Upper lobe of left lung (tissue), 6 donors: ENCODE results near the gene DDX18. TPM values are rescaled to one million over a fixed set of nuclear protein-coding genes. Genes with fewer than 3 reads are reported as not detected.
A peak's percentile ranks its signal among the peaks of the same experiment; 100 is the strongest.

ENCODE experiments used
- ATAC-seq, 2 donors: fragments of 200-7000 bp; cut with Tn5 transposase; one replicate each; pipeline ENCODE4 v1.9.1; 2022; ENCODE audit warnings: mild to moderate bottlenecking in 2 of 2, moderate library complexity in 2 of 2; ENCODE audit not compliant: low FRiP score in 2 of 2
- DNase-seq, 2 donors: peaks; one replicate each; pipeline ENCODE4 v3.0.0-alpha.2; 2019 to 2020
- H3K27ac ChIP-seq, 4 donors: fragments of 200-600 bp; sonication (generic); one replicate each; pipeline ENCODE4 v1.5.1; 2016 to 2019
- H3K27me3 ChIP-seq, 4 donors: fragments of 200-600 bp; sonication (generic); one replicate each; pipeline ENCODE4 v1.5.1; 2017 to 2019
- H3K36me3 ChIP-seq, 4 donors: fragments of 200-600 bp; sonication (generic); one replicate each; pipeline ENCODE4 v1.5.1; 2016 to 2019
- H3K4me1 ChIP-seq, 4 donors: fragments of 200-600 bp; sonication (generic); one replicate each; pipeline ENCODE4 v1.5.1; 2018 to 2019
- H3K4me3 ChIP-seq, 4 donors: fragments of 200-600 bp; sonication (generic); one replicate each; pipeline ENCODE4 v1.5.1; 2017 to 2019; ENCODE audit warnings: mild to moderate bottlenecking in 2 of 4, moderate library complexity in 1 of 4
- H3K9me3 ChIP-seq, 4 donors: fragments of 200-600 bp; sonication (generic); one replicate each; pipeline ENCODE4 v1.5.1; 2018 to 2019
- CTCF ChIP-seq, 6 experiments: fragments of 450-650 bp in 4 of 6; fragments of 200-600 bp in 2 of 6; sonication (generic) in 2 of 6; IDR thresholded peaks; one replicate each; pipeline ENCODE4 v1.5.1; 2016 to 2019; ENCODE audit warnings: antibody characterized with exemption in 6 of 6
- EP300 ChIP-seq, 4 donors: sonication (generic); formaldehyde crosslinking; IDR thresholded peaks; one replicate each; pipeline ENCODE4 v1.5.1; 2017; ENCODE audit warnings: antibody characterized with exemption in 4 of 4, control low read depth in 2 of 4
- POLR2A ChIP-seq, 4 donors: fragments of 450-650 bp; IDR thresholded peaks; one replicate each; pipeline ENCODE4 v1.5.1; 2016 to 2017; ENCODE audit warnings: antibody characterized with exemption in 4 of 4, mild to moderate bottlenecking in 2 of 4
- POLR2AphosphoS5 ChIP-seq, 2 donors: sonication (generic); formaldehyde crosslinking; IDR thresholded peaks; one replicate each; pipeline ENCODE4 v1.5.1; 2017; ENCODE audit warnings: antibody characterized with exemption in 2 of 2
- WGBS, 2 donors: methylation state at CpG; one replicate each; pipeline ENCODE4 v1.1.5; 2017 to 2018; 5-methylcytosine and 5-hydroxymethylcytosine counted together
- total RNA-seq, 6 donors: library from RNA; depleted of rRNA in 4 of 6; stranded (reverse); fragments of >200 nt in 4 of 6; gene quantifications; one replicate each; pipeline versions ENCODE4 v1.1.0 to v1.2.1, GENCODE V29; 2016 to 2021
- donor health status: DM: no; HTN: no; CAD: no; lungs with moderate emphysema.
- donor health status: DM: no; HTN: yes; CAD: no; lungs with severe emphysema.

Gene DDX18
- total RNA-seq, 6 donors from 2014 or later: 16.4 to 65.8 (median 46.7) TPM

GRCh38 chr2:117775703-117776219 lies 38.7 kb upstream of the DDX18 start:
- TF ChIP-seq EP300 (IDR thresholded peaks at IDR 0.05) (no peak), CTCF (IDR thresholded peaks at IDR 0.05) (no peak), POLR2AphosphoS5 (IDR thresholded peaks at IDR 0.05) (no peak)
- no peak for ATAC-seq
- H3K4me3 ChIP-seq: no peak overlapping the region
- no peak overlapping the region for H3K27ac ChIP-seq
- no peaks in the 10 kb centered on the region for H3K4me1 ChIP-seq
- no peaks in the 10 kb centered on the region for H3K36me3 ChIP-seq
- no peak for DNase-seq
- H3K27me3 ChIP-seq: no peaks in the 10 kb centered on the region
- H3K9me3 ChIP-seq: no peaks in the 10 kb centered on the region

GRCh38 chr2:117776888-117777287 lies 37.6 kb upstream of the DDX18 start:
- DNase-seq (peak in 1 of 2 donors; percentile 25), ATAC-seq (no peak)
- TF ChIP-seq POLR2AphosphoS5 (IDR thresholded peaks at IDR 0.05) (no peak), POLR2A (IDR thresholded peaks at IDR 0.05) (no peak), CTCF (IDR thresholded peaks at IDR 0.05) (no peak), EP300 (IDR thresholded peaks at IDR 0.05) (no peak)
- Histone ChIP-seq H3K4me3 (no peak overlapping the region), H3K27ac (no peak overlapping the region), H3K4me1 (no peaks in the 10 kb centered on the region), H3K27me3 (no peaks in the 10 kb centered on the region), H3K9me3 (no peaks in the 10 kb centered on the region), H3K36me3 (no peaks in the 10 kb centered on the region)
- 66 to 77% methylated on average over 8 of the region's 8 CpGs for WGBS, 2 donors

GRCh38 chr2:117785740-117786139 lies 28.8 kb upstream of the DDX18 start:
- Histone ChIP-seq H3K36me3 (no peaks in the 10 kb centered on the region), H3K4me1 (no peaks in the 10 kb centered on the region), H3K4me3 (no peak overlapping the region), H3K27me3 (no peaks in the 10 kb centered on the region), H3K27ac (no peak overlapping the region), H3K9me3 (no peaks in the 10 kb centered on the region)
- DNase-seq (peak in 1 of 2 donors; percentile 27), ATAC-seq (no peak)
- TF ChIP-seq POLR2AphosphoS5 (IDR thresholded peaks at IDR 0.05) (no peak), CTCF (IDR thresholded peaks at IDR 0.05) (peak; percentile 8 to 58 (median 42)), POLR2A (IDR thresholded peaks at IDR 0.05) (no peak), EP300 (IDR thresholded peaks at IDR 0.05) (no peak)

GRCh38 chr2:117786520-117786919 lies 28.0 kb upstream of the DDX18 start:
- Histone ChIP-seq H3K9me3 (no peaks in the 10 kb centered on the region), H3K4me1 (no peaks in the 10 kb centered on the region), H3K36me3 (no peaks in the 10 kb centered on the region), H3K27ac (no peak overlapping the region), H3K27me3 (no peaks in the 10 kb centered on the region), H3K4me3 (no peak overlapping the region)
- TF ChIP-seq POLR2AphosphoS5 (IDR thresholded peaks at IDR 0.05) (no peak), EP300 (IDR thresholded peaks at IDR 0.05) (no peak), CTCF (IDR thresholded peaks at IDR 0.05) (no peak), POLR2A (IDR thresholded peaks at IDR 0.05) (no peak)
- ATAC-seq (no peak), DNase-seq (no peak)

GRCh38 chr2:117789505-117789904 lies 25.0 kb upstream of the DDX18 start:
- TF ChIP-seq CTCF (IDR thresholded peaks at IDR 0.05): no peak
- no peak for TF ChIP-seq POLR2AphosphoS5 (IDR thresholded peaks at IDR 0.05)
- TF ChIP-seq POLR2A (IDR thresholded peaks at IDR 0.05): no peak
- no peak for TF ChIP-seq EP300 (IDR thresholded peaks at IDR 0.05)
- H3K9me3 ChIP-seq: no peaks in the 10 kb centered on the region
- H3K4me1 ChIP-seq: no peaks in the 10 kb centered on the region
- no peak overlapping the region for H3K27ac ChIP-seq
- DNase-seq: no peak
- no peak overlapping the region for H3K4me3 ChIP-seq
- H3K36me3 ChIP-seq: no peaks in the 10 kb centered on the region
- no peaks in the 10 kb centered on the region for H3K27me3 ChIP-seq
- no peak for ATAC-seq
